Stimulated activated CD4-positive, alpha-beta T cell treated with anti-CD3 and anti-CD28 coated beads, TNF-alpha, amount 100 ng/mL, for 4 hours (primary cell): ENCODE data around the gene RAB29.
"Not testable (repeated sequence)": the region's sequence is repeated elsewhere in the genome, so short reads cannot be mapped to it uniquely, and the experiment has no call there.

Source experiments
- DNase-seq, 3 experiments: peaks; one replicate each; pipeline ENCODE4 v3.0.0-alpha.2; 2020; ENCODE audit warnings: low read depth in 3 of 3

Gene RAB29

DNA sequence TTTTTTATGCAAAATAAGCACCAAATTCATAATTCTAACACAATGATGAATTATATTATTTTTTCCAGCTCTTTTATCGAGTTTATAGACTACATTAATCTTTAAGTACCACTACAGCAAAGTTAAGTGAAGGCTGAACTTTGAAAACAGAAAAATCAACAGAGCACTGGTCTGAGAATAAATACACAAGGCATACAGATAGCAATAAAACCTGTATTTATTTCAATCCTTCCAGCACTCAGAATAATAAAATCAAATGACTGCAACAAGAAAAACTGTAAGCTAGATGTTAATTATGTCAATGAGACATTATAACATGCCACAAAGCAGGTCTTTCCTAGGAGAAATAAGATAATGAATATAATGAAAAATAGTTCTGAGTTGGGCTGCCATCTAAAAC, 49.8 kb downstream of the RAB29 start:
- DNase-seq, result no peak

DNA sequence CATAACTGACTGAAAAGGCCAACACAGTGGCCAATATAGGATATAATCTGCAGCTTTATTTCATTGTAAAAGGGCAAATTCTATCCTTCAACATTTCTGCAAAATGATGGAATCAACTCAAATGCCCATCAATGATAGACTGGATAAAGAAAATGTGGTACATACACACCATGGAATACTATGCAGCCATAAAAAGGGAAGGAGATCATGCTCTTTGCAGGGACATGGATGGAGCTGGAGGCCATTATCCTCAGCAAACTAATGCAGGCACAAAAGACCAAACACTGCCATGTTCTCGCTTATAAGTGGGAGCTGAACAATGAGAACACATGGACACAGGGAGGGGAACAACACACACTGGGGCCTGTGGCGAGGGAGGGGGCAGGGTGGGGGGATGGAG, 54.5 kb downstream of the RAB29 start:
- not testable (repeated sequence) for DNase-seq

DNA sequence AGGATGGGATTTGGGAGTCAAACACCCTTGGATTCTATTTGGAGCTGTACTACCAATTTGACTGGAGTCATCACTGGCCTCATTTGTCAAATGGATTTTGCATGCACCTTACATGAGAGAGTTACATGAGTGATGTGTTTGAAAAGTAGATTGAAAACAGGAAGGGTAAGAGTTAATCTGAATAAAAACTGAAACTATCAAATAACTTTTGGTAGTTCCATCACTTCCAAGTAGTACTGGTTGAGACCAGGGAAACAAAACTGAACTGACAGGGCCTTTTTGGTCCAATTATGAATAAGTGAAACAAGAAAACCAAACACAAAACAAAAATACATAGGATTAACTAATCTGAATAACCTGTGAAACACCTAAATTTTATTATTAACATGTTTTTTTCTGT, 55.5 kb downstream of the RAB29 start:
- DNase-seq, result no peak

DNA sequence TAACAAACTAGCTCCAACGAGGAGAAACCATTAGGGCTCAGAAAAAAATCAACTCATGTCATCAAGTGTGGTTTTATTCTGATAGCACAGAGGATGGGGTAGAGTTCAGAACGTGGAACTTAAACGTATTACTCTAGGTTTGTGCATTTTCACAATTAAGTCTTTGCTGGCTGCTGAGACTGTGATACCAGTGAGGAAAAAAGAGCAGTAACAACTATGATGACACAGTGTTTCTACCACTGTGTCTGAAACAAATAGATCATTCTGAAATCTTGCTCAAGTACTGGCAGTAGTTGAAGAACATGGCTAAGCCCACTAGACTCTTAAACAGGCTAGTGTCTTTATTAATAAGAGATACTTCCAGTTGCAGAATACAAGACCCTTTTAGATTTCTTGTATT, 56.3 kb downstream of the RAB29 start:
- no peak for DNase-seq
